Stimulated activated CD8-positive, alpha-beta memory T cell treated with anti-CD3 and anti-CD28 coated beads, Interleukin-4, amount 100 ng/mL, for 24 hours (primary cell): ENCODE measurements around the gene SPIN3.
"Not testable (repeated sequence)": the region's sequence is repeated elsewhere in the genome, so short reads cannot be mapped to it uniquely, and the experiment has no call there.

Source experiments
- DNase-seq: peaks from one replicate; pipeline ENCODE4 v3.0.0-alpha.2; 2020; ENCODE audit warnings: low read depth

SPIN3 gene

DNA sequence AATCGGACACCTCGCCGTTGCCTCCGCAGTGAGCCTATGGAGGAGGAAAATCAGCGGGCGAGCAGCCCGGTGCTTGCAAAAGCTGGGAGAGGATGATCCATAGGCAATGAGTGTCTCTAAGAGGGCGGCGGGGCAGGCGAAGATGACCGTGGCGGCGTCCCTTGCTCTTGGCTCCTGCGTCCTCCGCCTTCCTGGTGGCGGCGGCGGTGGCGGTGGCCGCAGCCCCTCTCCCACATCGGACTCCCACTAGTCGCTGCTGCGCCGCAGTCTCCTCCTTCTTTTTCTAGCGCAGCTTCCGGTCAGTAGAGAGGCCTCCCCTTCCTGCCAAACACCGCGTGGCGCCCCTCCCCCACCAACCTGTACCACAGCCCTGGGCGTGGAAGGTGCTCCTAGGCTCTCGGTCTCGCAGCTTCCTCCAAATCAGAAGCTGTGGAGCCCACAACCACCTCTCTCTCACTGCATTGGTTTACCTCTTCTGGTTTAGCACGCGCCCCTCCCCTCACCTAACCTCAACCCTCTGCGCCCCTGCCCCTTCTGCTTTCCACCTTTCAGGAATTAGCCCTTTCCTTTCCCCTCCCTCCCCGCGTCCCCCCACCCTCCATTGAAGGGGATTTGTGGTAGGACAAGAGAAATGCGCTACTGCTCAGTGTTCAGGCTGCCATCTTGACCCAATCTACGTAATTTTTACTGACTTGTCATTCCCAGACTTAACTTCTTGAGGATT, at the start of gene SPIN3:
Gene SPIN3 (minus strand): TSS at position 271 of the 724 bp plus-strand sequence. CDS start 594 bp downstream, outside the sequence.
- DNase-seq, result peak; percentile 48

DNA sequence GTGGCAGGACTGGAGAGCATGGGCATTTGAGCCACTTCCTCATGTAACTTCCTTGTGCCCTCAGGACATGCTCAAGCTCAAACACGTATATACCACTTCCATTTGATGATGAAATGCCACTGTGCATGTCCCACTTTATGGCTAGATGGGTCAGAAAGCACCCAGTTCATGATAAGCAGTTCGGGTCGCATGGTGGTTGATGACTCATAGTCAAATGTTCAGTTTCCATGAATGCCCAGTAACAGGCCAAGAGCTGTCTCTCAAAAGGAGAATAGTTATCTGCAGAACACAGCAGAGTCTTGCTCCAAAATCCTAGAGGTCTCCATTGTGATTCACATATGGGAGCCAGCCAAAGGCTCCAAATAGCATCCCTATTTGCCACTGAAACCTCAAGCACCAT, 48.9 kb upstream of the SPIN3 start:
- no peak for DNase-seq

DNA sequence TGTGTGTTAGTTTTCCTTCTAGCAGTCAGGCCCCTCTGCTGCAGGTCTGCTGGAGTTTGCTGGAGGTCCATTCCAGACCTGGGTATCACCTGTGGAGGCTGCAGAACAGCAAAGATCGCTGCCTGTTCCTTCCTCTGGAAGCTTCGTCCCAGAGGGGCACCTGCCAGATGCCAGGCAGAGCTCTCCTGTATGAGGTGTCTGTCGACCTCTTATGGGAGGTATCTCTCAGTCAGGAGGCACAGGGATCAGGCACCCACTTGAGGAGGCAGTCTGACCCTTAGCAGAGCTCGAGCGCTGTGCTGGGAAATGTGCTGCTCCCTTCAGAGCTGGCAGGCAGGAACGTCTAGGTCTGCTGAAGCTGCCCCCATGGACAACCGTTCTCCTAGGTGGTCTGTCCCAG, 41.9 kb upstream of the SPIN3 start:
- not testable (repeated sequence) for DNase-seq

DNA sequence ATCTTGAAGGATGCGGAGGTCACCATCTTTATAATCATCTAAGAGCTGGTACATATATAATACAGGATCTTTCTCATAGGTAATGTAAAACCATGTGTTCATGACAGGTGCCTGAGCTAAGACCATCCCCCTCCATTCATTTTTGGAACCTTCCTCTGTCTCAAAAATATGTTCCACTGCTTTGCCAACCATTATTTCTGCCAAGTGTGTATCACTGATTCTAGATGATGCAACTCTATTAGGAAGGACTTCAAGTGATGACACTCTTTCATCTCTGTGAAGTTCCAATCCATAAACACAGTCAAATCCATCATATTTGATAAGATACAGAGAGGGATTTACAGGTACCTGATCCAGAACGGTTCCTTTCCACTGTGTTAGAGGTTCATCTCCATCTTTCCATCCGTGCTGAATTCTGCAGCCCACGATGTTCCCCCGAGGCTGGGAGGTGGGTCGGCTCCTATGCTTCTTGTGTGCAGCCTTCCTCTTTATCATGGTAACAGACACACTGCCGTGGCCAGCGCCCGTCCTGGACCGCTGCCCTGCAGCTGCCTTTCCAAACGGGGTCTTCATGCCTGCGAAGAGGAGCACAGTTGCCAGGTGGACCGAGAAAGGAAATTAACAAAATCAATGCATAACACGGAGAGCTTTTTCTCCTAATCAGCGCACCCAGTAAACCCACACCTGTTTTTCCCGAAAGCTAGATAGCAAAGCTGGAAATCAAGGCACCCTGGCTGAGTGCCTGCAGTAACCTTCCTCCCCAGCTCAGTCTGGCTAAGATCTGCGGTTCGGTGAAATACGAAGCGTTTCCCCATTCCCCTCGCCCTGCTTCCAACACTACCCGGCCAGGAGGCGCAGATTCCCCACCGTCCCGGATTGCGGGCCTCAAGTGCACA, 718 bp downstream of the SPIN3 start:
- no peak for DNase-seq

DNA sequence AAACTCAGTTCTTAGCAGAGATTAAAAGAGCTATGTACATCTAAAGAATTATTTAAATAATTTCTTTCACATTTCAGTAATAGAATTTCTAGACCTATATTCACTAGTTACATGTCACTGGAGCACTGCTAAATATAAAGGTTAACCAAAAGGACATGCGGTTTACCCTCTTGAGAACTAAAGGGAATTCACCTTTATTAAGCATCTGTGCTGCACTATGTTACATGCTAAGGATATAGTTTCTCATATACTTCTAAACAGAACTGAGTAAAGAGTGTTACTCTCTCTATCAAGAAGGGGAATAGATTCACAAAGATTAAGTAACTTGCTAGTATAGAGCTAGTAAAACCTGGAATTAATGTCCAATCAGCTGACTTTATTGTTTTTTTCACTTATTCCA, 7.6 kb downstream of the SPIN3 start:
- no peak for DNase-seq

DNA sequence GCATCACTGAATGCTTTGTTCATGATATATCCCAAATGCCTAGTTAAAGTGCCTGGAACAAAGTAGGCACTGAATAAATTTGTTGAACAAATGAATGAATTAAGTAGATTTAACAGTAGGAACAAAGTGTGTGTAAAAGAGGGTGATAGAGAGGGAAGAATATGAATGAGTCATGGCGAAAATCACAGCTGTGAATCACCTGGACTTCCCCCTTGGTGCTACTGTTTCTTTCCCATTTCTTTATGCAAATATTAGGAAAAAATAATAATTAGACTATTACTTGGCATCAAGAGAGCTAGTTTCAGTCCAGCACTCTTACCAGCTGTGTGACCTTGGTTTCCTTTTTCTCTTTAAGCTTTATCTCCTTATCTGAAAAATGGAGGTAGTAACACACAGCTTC, 9.2 kb downstream of the SPIN3 start:
- no peak for DNase-seq

DNA sequence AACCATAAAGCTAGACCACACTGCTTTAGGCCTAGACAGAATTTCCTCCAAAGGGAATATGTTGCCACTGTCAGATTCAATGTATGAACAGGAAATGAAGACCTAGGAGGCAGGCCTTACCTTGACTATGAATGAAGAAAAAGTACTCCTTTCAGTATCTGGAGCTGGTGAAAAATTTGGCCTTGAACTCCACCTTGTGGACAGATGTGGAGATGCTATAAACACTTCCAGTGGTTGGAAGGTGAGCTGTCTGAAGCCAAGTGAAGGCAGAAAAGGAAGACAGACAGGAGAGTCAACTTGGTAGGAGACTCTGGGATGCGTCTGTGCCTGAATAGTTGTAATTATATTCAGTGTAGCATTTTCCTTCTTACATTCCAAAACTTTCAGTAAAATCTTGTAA, 17.2 kb downstream of the SPIN3 start:
- DNase-seq, result peak; percentile 5

DNA sequence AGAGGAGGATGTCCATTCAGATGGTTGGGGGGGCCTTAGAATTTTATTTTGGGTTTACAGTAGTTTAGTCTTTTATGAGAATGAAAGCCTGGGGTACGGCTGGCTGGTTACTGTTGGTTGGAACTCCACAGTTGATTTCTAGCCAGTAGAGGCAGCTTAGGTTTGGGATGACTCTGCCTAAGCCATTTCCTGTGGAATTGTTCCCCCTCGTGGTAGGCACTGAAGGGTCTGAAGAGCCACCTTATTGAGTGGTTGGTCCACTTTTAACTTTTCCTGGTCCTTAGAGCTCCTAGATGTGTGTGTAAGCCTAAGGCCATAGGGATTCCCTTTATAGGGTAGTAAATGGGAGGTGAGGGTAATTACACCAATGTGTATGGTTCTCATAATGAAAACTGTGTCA, 19.7 kb downstream of the SPIN3 start:
- DNase-seq, result no peak

DNA sequence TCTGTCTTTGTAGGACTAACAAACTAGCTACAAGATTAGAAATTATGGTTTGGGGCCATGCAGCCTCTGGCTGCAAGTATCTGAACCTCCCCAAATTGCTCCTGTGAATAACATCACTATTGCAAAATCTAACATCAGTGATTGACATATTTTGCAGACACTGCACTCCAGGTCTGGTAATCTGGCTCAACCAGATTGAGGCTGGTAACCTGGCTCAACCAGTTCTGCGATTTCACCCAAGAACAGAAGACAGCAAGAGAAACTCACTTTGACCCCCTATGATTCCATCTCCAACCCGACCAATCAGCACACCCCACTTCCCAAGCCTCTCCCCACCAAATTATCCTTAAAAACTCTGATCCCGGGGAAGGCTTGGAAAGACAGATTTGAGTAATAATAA, 20.9 kb downstream of the SPIN3 start:
- no peak for DNase-seq

DNA sequence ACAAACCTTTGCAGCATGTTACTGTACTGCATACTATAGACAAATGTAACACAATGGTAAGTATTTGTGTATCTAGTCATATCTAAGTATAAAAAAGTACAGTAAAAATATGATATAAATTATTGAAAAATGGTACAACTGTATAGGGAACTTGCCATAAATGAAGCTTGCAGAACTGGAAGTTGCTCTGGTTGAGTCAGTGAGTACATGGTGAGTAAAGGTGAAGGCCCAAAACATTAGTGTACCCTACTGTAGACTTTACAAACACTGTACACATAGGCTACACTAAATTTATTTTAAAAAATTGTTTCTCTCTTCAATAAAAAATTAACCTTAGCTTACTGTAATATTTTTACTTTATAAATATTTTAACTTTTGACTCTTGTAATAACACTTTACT, 25.8 kb downstream of the SPIN3 start:
- no peak for DNase-seq

DNA sequence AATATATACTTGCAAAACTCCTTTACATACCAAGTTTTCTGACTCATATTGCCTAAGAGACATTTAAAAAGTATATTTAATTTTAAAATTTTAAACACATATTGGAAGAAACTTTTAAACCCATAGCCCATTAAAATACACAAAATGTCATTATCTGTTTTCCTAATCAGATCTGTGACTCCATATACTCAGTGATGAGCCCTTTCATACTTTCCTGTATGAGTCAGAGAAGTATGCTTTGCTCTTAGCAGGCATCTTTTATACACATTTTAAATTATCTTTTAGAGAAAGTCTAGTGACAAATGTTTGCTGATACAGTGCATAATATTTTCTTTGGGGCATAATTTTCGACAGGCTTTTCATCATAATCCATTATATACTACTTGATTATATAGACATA, 26.4 kb downstream of the SPIN3 start:
- DNase-seq, result no peak

DNA sequence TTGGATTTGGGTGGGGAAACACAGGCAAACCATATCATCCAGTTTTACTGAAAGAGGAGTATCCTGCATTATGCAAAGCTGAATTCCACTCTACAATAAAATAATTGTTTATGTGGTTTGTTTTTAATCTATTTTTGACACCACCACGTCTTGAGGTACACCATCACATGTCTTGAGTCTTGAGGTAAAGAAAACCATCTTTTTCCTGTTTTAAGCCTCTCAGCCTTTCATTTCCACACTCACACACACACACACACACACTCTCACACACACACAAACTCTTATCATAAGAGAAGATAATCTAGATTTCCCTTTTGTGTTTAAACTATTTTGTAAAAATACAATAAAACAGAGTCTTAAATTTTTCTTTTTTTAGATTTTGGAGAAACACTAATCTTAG, 32.0 kb downstream of the SPIN3 start:
- DNase-seq, result no peak

DNA sequence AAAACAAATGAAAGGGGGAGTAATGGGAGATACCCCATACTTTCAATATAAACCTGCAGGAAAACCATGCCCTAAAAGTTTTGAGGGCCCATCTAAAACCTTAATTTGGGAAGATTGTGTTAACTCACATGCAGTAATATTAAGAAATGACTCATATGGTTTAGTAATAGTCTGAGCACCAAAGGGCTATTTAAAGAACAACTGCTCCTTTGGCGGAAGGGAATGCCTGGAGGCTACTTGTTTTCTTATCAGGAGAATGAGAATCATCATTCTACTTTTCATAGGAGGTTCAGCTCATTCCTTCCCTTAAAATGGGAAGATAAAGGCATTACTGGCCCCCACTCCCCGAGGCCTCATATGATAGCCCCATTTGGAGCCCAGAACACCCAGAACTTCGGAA, 47.6 kb downstream of the SPIN3 start:
- no peak for DNase-seq

DNA sequence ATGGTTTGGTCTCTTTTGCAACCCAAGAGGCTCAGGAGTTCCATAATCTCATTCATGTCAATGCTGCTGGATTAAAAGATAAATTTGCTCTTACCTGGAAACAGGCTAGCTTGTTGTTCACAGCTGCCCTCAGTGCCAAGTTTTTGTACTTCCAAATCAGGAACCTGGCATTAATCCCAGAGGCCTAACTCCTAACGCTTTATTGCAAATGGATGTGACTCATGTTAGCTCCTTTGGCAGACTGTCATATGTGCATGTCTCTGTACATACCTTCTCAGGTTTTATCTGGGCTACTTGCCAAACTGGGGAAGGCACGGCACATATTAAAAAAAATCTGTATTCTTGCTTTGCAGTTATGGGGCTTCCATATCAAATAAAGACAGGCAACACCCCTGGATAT, 49.1 kb downstream of the SPIN3 start:
- not testable (repeated sequence) for DNase-seq

DNA sequence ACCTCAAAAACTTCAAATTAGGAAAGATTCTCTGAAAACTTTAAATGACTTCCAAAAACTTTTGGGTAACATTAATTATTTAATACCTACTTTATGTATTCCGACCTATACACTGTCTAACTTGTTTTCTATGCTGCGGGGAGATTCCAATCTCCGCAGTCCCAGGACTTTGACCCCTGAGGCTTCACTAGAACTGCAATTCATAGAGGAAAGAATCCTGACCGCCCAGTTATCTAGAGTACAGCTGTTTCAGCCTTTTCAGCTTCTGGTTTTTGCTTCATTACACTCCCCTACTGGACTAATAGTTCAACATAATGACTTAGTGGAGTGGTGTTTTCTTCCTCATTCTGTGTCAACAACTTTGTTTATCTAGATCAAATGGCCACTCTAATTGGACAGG, 50.1 kb downstream of the SPIN3 start:
- not testable (repeated sequence) for DNase-seq

DNA sequence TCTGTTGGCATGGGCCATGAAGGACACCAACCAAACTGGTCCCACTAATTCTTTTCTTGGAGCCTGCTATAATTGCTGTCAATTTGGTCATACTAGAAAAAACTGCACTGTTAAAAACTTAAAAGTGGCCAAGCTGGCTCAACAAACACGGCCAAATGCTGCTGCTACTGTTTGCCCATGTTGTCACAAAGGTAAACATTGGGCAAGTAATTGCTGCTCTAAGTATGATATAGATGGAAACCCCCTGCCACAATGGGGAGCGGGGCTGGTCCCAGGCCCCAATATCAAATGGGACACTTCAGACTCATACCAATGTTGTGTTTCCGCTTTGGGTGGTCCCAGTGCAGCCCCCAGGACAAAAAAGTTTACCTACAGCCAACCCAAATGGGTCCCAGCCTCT, 52.1 kb downstream of the SPIN3 start:
- DNase-seq, result no peak
